ENCODE results near the gene KIAA1671. TPM values are rescaled to one million over a fixed set of nuclear protein-coding genes. Genes with fewer than 3 reads are reported as not detected.

KIAA1671 gene
- total and polyA plus RNA-seq, 2 of the 13 experiments (the other 11 are each of a cell fraction or from before 2014, with no cell fraction given): 13.5 to 13.6 TPM

GRCh38 chr22:25002241-25002985 lies 49.9 kb downstream of the KIAA1671 start (continued):
- no peak for TF ChIP-seq ZNF839 (CRISPR knock-in tag; IDR thresholded peaks at IDR 0.05; ENCODE audit: borderline replicate concordance)

- Histone ChIP-seq H3K79me2 (ENCODE audit: insufficient read depth, low read length) (no peaks in the 10 kb centered on the region), H3K4me2 (ENCODE audit: low read depth, low read length) (no peak overlapping the region), H3K27me3 (ENCODE audit: control insufficient read depth in 1 of 2, insufficient read depth in 2 of 2, low read length in 2 of 2) (no peaks in the 10 kb centered on the region), H3K4me1 (ENCODE audit: insufficient read depth, low read length) (peaks cover 13% of the 10 kb centered on the region), H3K27ac (ENCODE audit: extremely low read length, insufficient read depth, low read length) (no peak overlapping the region), H3K9ac (ENCODE audit: insufficient read depth, low read depth, low read length) (no peak overlapping the region), H3K36me3 (replicated peaks in 1 of 2; ENCODE audit: control insufficient read depth in 1 of 2, insufficient read depth in 2 of 2, low read length in 2 of 2) (no peaks in the 10 kb centered on the region), H3K4me3 (replicated peaks in 1 of 3; ENCODE audit: insufficient read depth in 1 of 3, low read depth in 2 of 3, low read length in 3 of 3) (no peak overlapping the region), H3K9me3 (ENCODE audit: low read length) (no peaks in the 10 kb centered on the region), H2AFZ (ENCODE audit: low read length) (no peak overlapping the region), H4K20me1 (ENCODE audit: insufficient read depth, low read length) (no peaks in the 10 kb centered on the region)
- intact Hi-C loops (cut with micrococcal nuclease; ENCODE audit: unreplicated experiment) (no loop called here), in situ Hi-C loops (cut with HindIII; ENCODE audit: extremely low pct_ligation_motif_present, low pct_unique_long_range_greater_than_20kb) (no loop called here)
- DNase-seq (ENCODE audit: low spot score) (no peak), ATAC-seq (no peak), FAIRE-seq (no peak)
- ChIA-PET CTCF (ENCODE audit: low intra/inter-chr PET ratio, low total read pairs) (no interaction called here), POLR2A (no interaction called here)
- TF ChIP-seq ZNF646 (CRISPR knock-in tag; IDR thresholded peaks at IDR 0.05) (no peak), ZNF329 (CRISPR knock-in tag; IDR thresholded peaks at IDR 0.05; ENCODE audit: low read depth) (no peak), ZNF264 (CRISPR knock-in tag; IDR thresholded peaks at IDR 0.05) (no peak)
- 98% methylated on average over 4 of the region's 4 CpGs for WGBS (ENCODE audit: low lambda C conversion rate)
- no TSS peak for BruUV-seq (replicated peaks)
Observed at GRCh38 chr22:25006354-25006753, 53.8 kb downstream of the KIAA1671 start.
